H4 (cell line): ENCODE results near the gene DOCK2. TPM values are rescaled to one million over a fixed set of nuclear protein-coding genes. Genes with fewer than 3 reads are reported as not detected.

Source experiments
- DNase-seq: peaks from one replicate; pipeline ENCODE4 v3.0.0-alpha.2; 2015; ENCODE audit warnings: low spot score
- total RNA-seq: library from RNA; depleted of rRNA; stranded (reverse); fragments of >200 nt; shearing (Covaris generic); gene quantifications from 2 replicates; pipeline ENCODE4 v1.2.3, GENCODE V29; 2014

DOCK2 gene
- total RNA-seq, 1 experiment from 2014 or later: 1.4 TPM

GRCh38 chr5:169988206-169988605 lies 351.1 kb downstream of the DOCK2 start:
- DNase-seq: no peak

- no peak for DNase-seq
Measured at GRCh38 chr5:169988947-169989346, 351.9 kb downstream of the DOCK2 start.

GRCh38 chr5:169989365-169989764 lies 352.3 kb downstream of the DOCK2 start:
- no peak for DNase-seq

- DNase-seq: no peak
Measured at GRCh38 chr5:169991115-169991869, 354.2 kb downstream of the DOCK2 start.

GRCh38 chr5:169992789-169993484 lies 355.9 kb downstream of the DOCK2 start:
- no peak for DNase-seq

- no peak for DNase-seq
Measured at GRCh38 chr5:169993485-169993790, 356.4 kb downstream of the DOCK2 start.

GRCh38 chr5:169997798-169998197 lies 360.7 kb downstream of the DOCK2 start:
- no peak for DNase-seq

GRCh38 chr5:169999621-170000020 lies 362.5 kb downstream of the DOCK2 start:
- no peak for DNase-seq

- no peak for DNase-seq
Measured at GRCh38 chr5:170000155-170000554, 363.1 kb downstream of the DOCK2 start.

- DNase-seq: peak; percentile 64
Measured at GRCh38 chr5:170006021-170006420, 368.9 kb downstream of the DOCK2 start.

GRCh38 chr5:170008376-170008775 lies 371.3 kb downstream of the DOCK2 start:
- DNase-seq: no peak

- DNase-seq: no peak
Measured at GRCh38 chr5:170010595-170010994, 373.5 kb downstream of the DOCK2 start.

- DNase-seq: no peak
Measured at GRCh38 chr5:170011751-170012150, 374.7 kb downstream of the DOCK2 start.

GRCh38 chr5:170012622-170013021 lies 375.5 kb downstream of the DOCK2 start:
- no peak for DNase-seq

GRCh38 chr5:170020423-170020822 lies 383.3 kb downstream of the DOCK2 start:
- no peak for DNase-seq

GRCh38 chr5:170021506-170021905 lies 384.4 kb downstream of the DOCK2 start:
- no peak for DNase-seq

GRCh38 chr5:170025853-170026252 lies 388.8 kb downstream of the DOCK2 start:
- DNase-seq: no peak

GRCh38 chr5:170028124-170028523 lies 391.0 kb downstream of the DOCK2 start:
- DNase-seq: no peak

- DNase-seq: no peak
Measured at GRCh38 chr5:170034231-170034630, 397.2 kb downstream of the DOCK2 start.

- DNase-seq: no peak
Measured at GRCh38 chr5:170038241-170038640, 401.2 kb downstream of the DOCK2 start.

- no peak for DNase-seq
Measured at GRCh38 chr5:170039830-170040229, 402.8 kb downstream of the DOCK2 start.

GRCh38 chr5:170046241-170046640 lies 409.2 kb downstream of the DOCK2 start:
- no peak for DNase-seq

GRCh38 chr5:170049713-170050112 lies 412.6 kb downstream of the DOCK2 start:
- no peak for DNase-seq

GRCh38 chr5:170053896-170054295 lies 416.8 kb downstream of the DOCK2 start:
- DNase-seq: no peak
